ENCODE data around the gene SMG5.

- TF ChIP-seq POLR2A (IDR thresholded peaks at IDR 0.05; ENCODE audit: low read depth) (no peak), POLR2AphosphoS5 (IDR thresholded peaks at IDR 0.05) (no peak)
Observed at GRCh38 chr1:156284112-156284511, 1.5 kb upstream of the SMG5 start, which contains the start of gene TMEM79.

All from esophagus muscularis mucosa (tissue), 2 donors.